Measurements from ENCODE around the gene UTP3.
"Not testable (repeated sequence)": the region's sequence is repeated elsewhere in the genome, so short reads cannot be mapped to it uniquely, and the experiment has no call there.

Gene UTP3

GRCh38 chr4:70674191-70674590 is 14.1 kb upstream of the UTP3 start:
- no peak overlapping the region for H3K4me3 ChIP-seq (replicated peaks; ENCODE audit: low read depth, low read length)
- TF ChIP-seq CTCF (IDR thresholded peaks at IDR 0.05; ENCODE audit: low read depth, low read length, missing control alignments): no peak

GRCh38 chr4:70674731-70675130 is 13.6 kb upstream of the UTP3 start:
- H3K4me3 ChIP-seq (replicated peaks; ENCODE audit: low read depth, low read length): no peak overlapping the region
- no peak for TF ChIP-seq CTCF (IDR thresholded peaks at IDR 0.05; ENCODE audit: low read depth, low read length, missing control alignments)
- DNase-seq (ENCODE audit: extremely low read depth, low read depth): no peak

More at GRCh38 chr4:70674191-70674590, 14.1 kb upstream of the UTP3 start:
- DNase-seq (ENCODE audit: extremely low read depth, low read depth): no peak

- TF ChIP-seq CTCF (IDR thresholded peaks at IDR 0.05; ENCODE audit: low read depth, low read length, missing control alignments): no peak
- DNase-seq (ENCODE audit: extremely low read depth, low read depth): no peak
- H3K4me3 ChIP-seq (replicated peaks; ENCODE audit: low read depth, low read length): no peak overlapping the region
Observed at GRCh38 chr4:70676554-70677090, 11.7 kb upstream of the UTP3 start.

GRCh38 chr4:70678383-70678999 is 9.8 kb upstream of the UTP3 start:
- DNase-seq (ENCODE audit: extremely low read depth, low read depth): no peak
- H3K4me3 ChIP-seq (replicated peaks; ENCODE audit: low read depth, low read length): no peak overlapping the region
- no peak for TF ChIP-seq CTCF (IDR thresholded peaks at IDR 0.05; ENCODE audit: low read depth, low read length, missing control alignments)

GRCh38 chr4:70680934-70681333 is 7.4 kb upstream of the UTP3 start:
- no peak for TF ChIP-seq CTCF (IDR thresholded peaks at IDR 0.05; ENCODE audit: low read depth, low read length, missing control alignments)
- DNase-seq (ENCODE audit: extremely low read depth, low read depth): no peak

GRCh38 chr4:70681704-70682103 is 6.6 kb upstream of the UTP3 start:
- H3K4me3 ChIP-seq (replicated peaks; ENCODE audit: low read depth, low read length): no peak overlapping the region
- no peak for DNase-seq (ENCODE audit: extremely low read depth, low read depth)
- no peak for TF ChIP-seq CTCF (IDR thresholded peaks at IDR 0.05; ENCODE audit: low read depth, low read length, missing control alignments)

More at GRCh38 chr4:70680934-70681333, 7.4 kb upstream of the UTP3 start:
- no peak overlapping the region for H3K4me3 ChIP-seq (replicated peaks; ENCODE audit: low read depth, low read length)

GRCh38 chr4:70682142-70682541 is 6.2 kb upstream of the UTP3 start:
- DNase-seq (ENCODE audit: extremely low read depth, low read depth); H3K4me3 ChIP-seq (replicated peaks; ENCODE audit: low read depth, low read length): not testable (repeated sequence)
